GM10847 (cell line): Measurements from ENCODE around the gene CCR4.

Experiments used
- POLR2A ChIP-seq: IDR thresholded peaks from 2 replicates; pipeline ENCODE4 v1.6.1; 2011; ENCODE audit not compliant: insufficient read length; ENCODE audit errors: extremely low read depth

The CCR4 gene

GRCh38 chr3:32977861-32978260 lies 26.4 kb downstream of the CCR4 start:
- TF ChIP-seq POLR2A: no peak

GRCh38 chr3:32978331-32978730 lies 26.9 kb downstream of the CCR4 start:
- no peak for TF ChIP-seq POLR2A

- TF ChIP-seq POLR2A: no peak
Observed at GRCh38 chr3:32983124-32983523, 31.7 kb downstream of the CCR4 start.

- TF ChIP-seq POLR2A: no peak
Observed at GRCh38 chr3:32989171-32989570, 37.7 kb downstream of the CCR4 start.

GRCh38 chr3:32990116-32990515 lies 38.7 kb downstream of the CCR4 start:
- TF ChIP-seq POLR2A: no peak

GRCh38 chr3:32991781-32992180 lies 40.3 kb downstream of the CCR4 start:
- no peak for TF ChIP-seq POLR2A

GRCh38 chr3:32992310-32992686 lies 40.9 kb downstream of the CCR4 start:
- TF ChIP-seq POLR2A: no peak

- TF ChIP-seq POLR2A: no peak
Observed at GRCh38 chr3:32994045-32994444, 42.6 kb downstream of the CCR4 start.

- no peak for TF ChIP-seq POLR2A
Observed at GRCh38 chr3:32995098-32995497, 43.7 kb downstream of the CCR4 start.

GRCh38 chr3:32996048-32996754 lies 44.8 kb downstream of the CCR4 start:
- TF ChIP-seq POLR2A: no peak

GRCh38 chr3:32996755-32997091 lies 45.3 kb downstream of the CCR4 start:
- TF ChIP-seq POLR2A: no peak

- no peak for TF ChIP-seq POLR2A
Observed at GRCh38 chr3:32998631-32999451, 47.4 kb downstream of the CCR4 start.

GRCh38 chr3:33000691-33001385 lies 49.4 kb downstream of the CCR4 start:
- no peak for TF ChIP-seq POLR2A

- TF ChIP-seq POLR2A: no peak
Observed at GRCh38 chr3:33001889-33002288, 50.4 kb downstream of the CCR4 start.

GRCh38 chr3:33003308-33003707 lies 51.9 kb downstream of the CCR4 start:
- TF ChIP-seq POLR2A: no peak

- TF ChIP-seq POLR2A: no peak
Observed at GRCh38 chr3:33004205-33004604, 52.8 kb downstream of the CCR4 start.
